Naive thymus-derived CD4-positive, alpha-beta T cell (primary cell): ENCODE measurements around the gene INPP5A. TPM values are rescaled to one million over a fixed set of nuclear protein-coding genes. Genes with fewer than 3 reads are reported as not detected.

ENCODE experiments used
- ATAC-seq: fragments of 150-1000 bp; cut with Tn5 transposase; 2 replicates; pipeline ENCODE4 v1.10.0; 2021; ENCODE audit warnings: mild to moderate bottlenecking, moderate library complexity
- CTCF ChIA-PET: fragments of 350-600 bp; sonication (Branson Sonifier 250); formaldehyde crosslinking; loops from one replicate; lab custom pipeline; 2021; ENCODE audit warnings: antibody characterized with exemption; lab: Charles Lee
- POLR2A ChIA-PET: fragments of 350-600 bp; sonication (Branson Sonifier 250); formaldehyde crosslinking; loops from one replicate; lab custom pipeline; 2021; ENCODE audit warnings: antibody characterized with exemption, inconsistent platforms; lab: Charles Lee
- DNase-seq, 9 donors: peaks; one replicate each; pipeline versions ENCODE4 v3.0.0 to v3.0.0-alpha.2; 2020 to 2022; ENCODE audit warnings: mixed read lengths in 1 of 9
- H3K27ac ChIP-seq: one replicate; pipeline ENCODE4 v1.7.0; 2013; ENCODE audit warnings: mild to moderate bottlenecking, low read depth, low read length, moderate library complexity
- H3K27me3 ChIP-seq, 2 donors: one replicate each; pipeline ENCODE4 v1.7.0; 2013; ENCODE audit warnings: low read length in 2 of 2, mild to moderate bottlenecking in 2 of 2, moderate library complexity in 2 of 2; ENCODE audit not compliant: control insufficient read depth in 2 of 2, insufficient read depth in 2 of 2
- H3K36me3 ChIP-seq, 3 experiments: 1 replicate in 2 of 3; 2 replicates in 1 of 3; pipeline ENCODE4 v1.7.0; 2013; ENCODE audit warnings: low read length in 3 of 3, mild to moderate bottlenecking in 3 of 3, moderate library complexity in 1 of 3; ENCODE audit not compliant: insufficient read depth in 3 of 3, control insufficient read depth in 2 of 3
- H3K4me1 ChIP-seq, 2 donors: one replicate each; pipeline ENCODE4 v1.7.0; 2013; ENCODE audit warnings: low read length in 2 of 2, mild to moderate bottlenecking in 2 of 2, moderate library complexity in 1 of 2; ENCODE audit not compliant: control insufficient read depth in 2 of 2, insufficient read depth in 2 of 2
- H3K4me3 ChIP-seq: 2 replicates; pipeline ENCODE4 v1.7.0; 2013; ENCODE audit warnings: mild to moderate bottlenecking, low read length
- H3K9me3 ChIP-seq, 3 experiments: 1 replicate in 2 of 3; 2 replicates in 1 of 3; pipeline ENCODE4 v1.7.0; 2013; ENCODE audit warnings: low read length in 3 of 3; ENCODE audit not compliant: control insufficient read depth in 2 of 3
- H3K27ac Mint-ChIP-seq, 9 donors: one replicate each; pipeline ENCODE4 v1.8.0; 2020 to 2022; ENCODE audit warnings: mixed read lengths in 9 of 9, mild to moderate bottlenecking in 8 of 9, moderate library complexity in 5 of 9, inconsistent platforms in 2 of 9
- H3K27me3 Mint-ChIP-seq, 5 donors: one replicate each; pipeline ENCODE4 v1.8.0; 2021 to 2022; ENCODE audit warnings: mixed read lengths in 5 of 5, mild to moderate bottlenecking in 1 of 5
- H3K36me3 Mint-ChIP-seq, 5 donors: one replicate each; pipeline ENCODE4 v1.8.0; 2020 to 2022; ENCODE audit warnings: mixed read lengths in 5 of 5, mild to moderate bottlenecking in 3 of 5, inconsistent platforms in 1 of 5
- H3K4me1 Mint-ChIP-seq, 7 donors: one replicate each; pipeline ENCODE4 v1.8.0; 2020 to 2022; ENCODE audit warnings: mixed read lengths in 7 of 7, mild to moderate bottlenecking in 3 of 7, inconsistent platforms in 1 of 7
- H3K4me3 Mint-ChIP-seq, 10 donors: one replicate each; pipeline ENCODE4 v1.8.0; 2020 to 2022; ENCODE audit warnings: mild to moderate bottlenecking in 10 of 10, mixed read lengths in 10 of 10, moderate library complexity in 6 of 10, inconsistent platforms in 2 of 10
- H3K9me3 Mint-ChIP-seq, 11 donors: one replicate each; pipeline ENCODE4 v1.8.0; 2020 to 2022; ENCODE audit warnings: mixed read lengths in 11 of 11, mild to moderate bottlenecking in 4 of 11, inconsistent platforms in 1 of 11, moderate library complexity in 1 of 11
- intact Hi-C, 2 donors: fragments of 100-400 bp; cut with micrococcal nuclease; formaldehyde crosslinking; loops; one replicate each; pipeline ENCODE4 v1.15.1; 2023
- polyA plus RNA-seq, 2 donors: library from polyadenylated mRNA; unstranded; fragments of 300-500 nt; fragmentation: Illumina TruSeq; gene quantifications; one replicate each; pipeline ENCODE4 v1.2.3, GENCODE V29; 2021
- total RNA-seq, 6 experiments: library from RNA in 5 of 6; stranded (reverse) in 5 of 6; gene quantifications; 1 replicate in 5 of 6; 2 replicates in 1 of 6; pipeline ENCODE4 v1.2.3 and lab custom pipeline; 2021 to 2026

Gene INPP5A
- total and polyA plus RNA-seq, 7 experiments from 2014 or later: 0.97 to 30.7 (median 25.0) TPM

GRCh38 chr10:132810807-132811700 is 273.5 kb downstream of the INPP5A start:
- Mint-ChIP-seq H3K27ac (peak overlapping the region in 1 of 9 donors; percentile 29), H3K9me3 (peaks cover 0 to 1% (median 0%) of the 10 kb centered on the region in 11 donors), H3K4me1 (peaks cover 0 to 2% (median 0%) of the 10 kb centered on the region in 7 donors), H3K27me3 (peaks cover 0 to 16% (median 8%) of the 10 kb centered on the region in 5 donors), H3K4me3 (no peak overlapping the region), H3K36me3 (no peaks in the 10 kb centered on the region)
- ChIA-PET CTCF (no interaction called here), POLR2A (no interaction called here)
- Histone ChIP-seq H3K27ac (no peak overlapping the region), H3K27me3 (no peaks in the 10 kb centered on the region), H3K4me1 (no peaks in the 10 kb centered on the region), H3K4me3 (no peak overlapping the region), H3K36me3 (no peaks in the 10 kb centered on the region), H3K9me3 (no peaks in the 10 kb centered on the region)
- ATAC-seq (no peak), DNase-seq (no peak)
- intact Hi-C loops: no loop called here

- ATAC-seq: peak; percentile 4
- peaks cover 0 to 2% (median 0%) of the 10 kb centered on the region in 7 donors for H3K4me1 Mint-ChIP-seq
- no peaks in the 10 kb centered on the region for H3K27me3 ChIP-seq
- no peaks in the 10 kb centered on the region for H3K36me3 ChIP-seq
- CTCF ChIA-PET: no interaction called here
- H3K27ac ChIP-seq: no peak overlapping the region
- no peak overlapping the region for H3K4me3 ChIP-seq
- no peak for DNase-seq
- no peak overlapping the region for H3K27ac Mint-ChIP-seq
- H3K4me1 ChIP-seq: no peaks in the 10 kb centered on the region
- intact Hi-C loops: no loop called here
- H3K9me3 ChIP-seq: no peaks in the 10 kb centered on the region
- peaks cover 0 to 3% (median 0%) of the 10 kb centered on the region in 5 donors for H3K36me3 Mint-ChIP-seq
- peaks cover 0 to 25% (median 13%) of the 10 kb centered on the region in 5 donors for H3K27me3 Mint-ChIP-seq
- POLR2A ChIA-PET: no interaction called here
- H3K4me3 Mint-ChIP-seq: no peak overlapping the region
- H3K9me3 Mint-ChIP-seq: peaks cover 0 to 3% (median 0%) of the 10 kb centered on the region in 11 donors
These were observed 274.4 kb downstream of the INPP5A start for GRCh38 chr10:132811891-132812481.

GRCh38 chr10:132812520-132812919 is 274.9 kb downstream of the INPP5A start:
- CTCF ChIA-PET: no interaction called here
- Histone ChIP-seq H3K36me3 (no peaks in the 10 kb centered on the region), H3K4me3 (no peak overlapping the region), H3K9me3 (no peaks in the 10 kb centered on the region), H3K4me1 (no peaks in the 10 kb centered on the region), H3K27me3 (no peaks in the 10 kb centered on the region), H3K27ac (no peak overlapping the region)
- Mint-ChIP-seq H3K27ac (no peak overlapping the region), H3K36me3 (peaks cover 0 to 3% (median 0%) of the 10 kb centered on the region in 5 donors), H3K27me3 (peaks cover 0 to 31% (median 18%) of the 10 kb centered on the region in 5 donors), H3K4me3 (no peak overlapping the region), H3K9me3 (peaks cover 0 to 3% (median 0%) of the 10 kb centered on the region in 11 donors), H3K4me1 (peaks cover 0 to 2% (median 0%) of the 10 kb centered on the region in 7 donors)
- POLR2A ChIA-PET: no interaction called here
- intact Hi-C loops: no loop called here
- no peak for ATAC-seq
- no peak for DNase-seq

GRCh38 chr10:132813001-132813401 is 275.4 kb downstream of the INPP5A start:
- Histone ChIP-seq H3K4me3 (no peak overlapping the region), H3K4me1 (no peaks in the 10 kb centered on the region), H3K36me3 (no peaks in the 10 kb centered on the region), H3K27ac (no peak overlapping the region), H3K9me3 (no peaks in the 10 kb centered on the region), H3K27me3 (no peaks in the 10 kb centered on the region)
- Mint-ChIP-seq H3K36me3 (peaks cover 0 to 3% (median 0%) of the 10 kb centered on the region in 5 donors), H3K27me3 (peaks cover 0 to 36% (median 20%) of the 10 kb centered on the region in 5 donors), H3K4me1 (peaks cover 0 to 2% (median 0%) of the 10 kb centered on the region in 7 donors), H3K4me3 (no peak overlapping the region), H3K27ac (no peak overlapping the region), H3K9me3 (peaks cover 0 to 3% (median 0%) of the 10 kb centered on the region in 11 donors)
- POLR2A ChIA-PET: no interaction called here
- CTCF ChIA-PET: no interaction called here
- intact Hi-C loops: no loop called here
- ATAC-seq (no peak), DNase-seq (no peak)

GRCh38 chr10:132813560-132814468 is 276.2 kb downstream of the INPP5A start:
- no peaks in the 10 kb centered on the region for H3K36me3 ChIP-seq
- ATAC-seq (no peak), DNase-seq (no peak)
- POLR2A ChIA-PET: no interaction called here
- H3K4me3 Mint-ChIP-seq: no peak overlapping the region
- no peak overlapping the region for H3K27ac Mint-ChIP-seq
- no peaks in the 10 kb centered on the region for H3K4me1 ChIP-seq
- peaks cover 0 to 41% (median 24%) of the 10 kb centered on the region in 5 donors for H3K27me3 Mint-ChIP-seq
- intact Hi-C loops: no loop called here
- CTCF ChIA-PET: no interaction called here
- no peak overlapping the region for H3K27ac ChIP-seq
- no peaks in the 10 kb centered on the region for H3K27me3 ChIP-seq
- H3K9me3 ChIP-seq: no peaks in the 10 kb centered on the region
- peaks cover 0 to 2% (median 0%) of the 10 kb centered on the region in 11 donors for H3K9me3 Mint-ChIP-seq
- peaks cover 0 to 3% (median 0%) of the 10 kb centered on the region in 5 donors for H3K36me3 Mint-ChIP-seq
- no peak overlapping the region for H3K4me3 ChIP-seq
- H3K4me1 Mint-ChIP-seq: peaks cover 0 to 2% (median 0%) of the 10 kb centered on the region in 7 donors

- Mint-ChIP-seq H3K4me1 (peaks cover 0 to 2% (median 0%) of the 10 kb centered on the region in 7 donors), H3K27ac (no peak overlapping the region), H3K4me3 (no peak overlapping the region), H3K36me3 (peaks cover 0 to 3% (median 0%) of the 10 kb centered on the region in 5 donors), H3K27me3 (peaks cover 0 to 45% (median 31%) of the 10 kb centered on the region in 5 donors), H3K9me3 (peaks cover 0 to 2% (median 0%) of the 10 kb centered on the region in 11 donors)
- Histone ChIP-seq H3K36me3 (no peaks in the 10 kb centered on the region), H3K9me3 (no peaks in the 10 kb centered on the region), H3K4me3 (no peak overlapping the region), H3K27me3 (no peaks in the 10 kb centered on the region), H3K4me1 (no peaks in the 10 kb centered on the region), H3K27ac (no peak overlapping the region)
- POLR2A ChIA-PET: no interaction called here
- DNase-seq (no peak), ATAC-seq (no peak)
- CTCF ChIA-PET: no interaction called here
- intact Hi-C loops: no loop called here
These were observed 276.9 kb downstream of the INPP5A start for GRCh38 chr10:132814469-132814856.
